K562 (cell line): ENCODE measurements around the gene PSAP. TPM values are rescaled to one million over a fixed set of nuclear protein-coding genes. Genes with fewer than 3 reads are reported as not detected.

ENCODE experiments used
- ATAC-seq: fragments of 200-7000 bp; cut with Tn5 transposase; 3 replicates; pipeline ENCODE4 v1.9.1; 2020; ENCODE audit warnings: moderate library complexity
- BruUV-seq: library from RNA; stranded (reverse); fragments of 400-500 nt; replicated peaks from 2 replicates; lab custom pipeline; 2021; lab: Mats Ljungman, UMichigan
- CTCF ChIA-PET: fragments of 300-600 bp; formaldehyde crosslinking; extraction: SDS; loops from one replicate; lab custom pipeline; 2021; ENCODE audit warnings: low intra/inter-chr PET ratio; lab: Yijun Ruan, JAX
- POLR2A ChIA-PET: fragments of 300-600, 350-650 bp; sonication (Branson Sonifier 250); formaldehyde crosslinking; extraction: SDS; loops from one replicate; lab custom pipeline; 2021; ENCODE audit warnings: antibody characterized with exemption, inconsistent platforms; lab: Yijun Ruan, JAX
- DNase-seq, 4 experiments: peaks; one replicate each; pipeline versions ENCODE4 v3.0.0 to v3.0.0-alpha.2; 2011 to 2018; ENCODE audit warnings: low spot score in 3 of 4, mixed read lengths in 3 of 4; ENCODE audit errors: extremely low read depth in 1 of 4
- FAIRE-seq: peaks from 2 replicates; lab custom pipeline; 2011; peaks lifted over from hg19 to GRCh38; lab: Jason Lieb, UNC
- H2AFZ ChIP-seq: 2 replicates; pipeline ENCODE4 v1.6.0; 2011; ENCODE audit warnings: low read depth, low read length, control low read depth, inconsistent platforms
- H3K27ac ChIP-seq: fragments of 200-600 bp; 3 replicates; pipeline ENCODE4 v1.8.0; 2011; ENCODE audit warnings: low read depth, mild to moderate bottlenecking, control low read depth, inconsistent platforms, low read length, moderate library complexity, mixed read lengths; ENCODE audit errors: extremely low read depth
- H3K27me3 ChIP-seq, 2 experiments: fragments of 300-600 bp in 1 of 2; 2 replicates in 1 of 2; 3 replicates in 1 of 2; pipeline versions ENCODE4 v1.6.0 to v1.8.0; 2011; ENCODE audit warnings: inconsistent platforms in 2 of 2, low read length in 2 of 2, mild to moderate bottlenecking in 1 of 2, mixed read lengths in 1 of 2, moderate library complexity in 1 of 2; ENCODE audit not compliant: control insufficient read depth in 2 of 2, insufficient read depth in 2 of 2
- H3K36me3 ChIP-seq: fragments of 300-600 bp; 3 replicates; pipeline ENCODE4 v1.8.0; 2011; ENCODE audit warnings: mild to moderate bottlenecking, low read length, inconsistent platforms; ENCODE audit not compliant: control insufficient read depth, insufficient read depth
- H3K4me1 ChIP-seq, 2 experiments: fragments of 200-600 bp in 1 of 2; replicated peaks in 1 of 2; 2 replicates in 1 of 2; 3 replicates in 1 of 2; pipeline versions ENCODE4 v1.5.1 to v1.8.0; 2011; ENCODE audit warnings: inconsistent platforms in 2 of 2, low read length in 2 of 2, mild to moderate bottlenecking in 1 of 2, mixed read lengths in 1 of 2, moderate library complexity in 1 of 2; ENCODE audit not compliant: control insufficient read depth in 2 of 2, insufficient read depth in 2 of 2
- H3K4me2 ChIP-seq: 2 replicates; pipeline ENCODE4 v1.6.1; 2011; ENCODE audit warnings: low read length, control low read depth, inconsistent platforms, mixed read lengths; ENCODE audit not compliant: insufficient read depth
- H3K4me3 ChIP-seq: fragments of 200-600 bp; sonication (generic), shearing (Covaris generic); 2 replicates; pipeline ENCODE4 v1.5.1; 2016; ENCODE audit warnings: control low read depth, inconsistent platforms
- H3K79me2 ChIP-seq: fragments of 200-600 bp; 3 replicates; pipeline ENCODE4 v1.8.0; 2011; ENCODE audit warnings: low read length, inconsistent platforms; ENCODE audit not compliant: control insufficient read depth, insufficient read depth
- H3K9ac ChIP-seq, 2 experiments: 2 replicates each; pipeline versions ENCODE4 v1.6.0 to v1.6.1; 2011; ENCODE audit warnings: low read depth in 2 of 2, low read length in 2 of 2, control low read depth in 1 of 2, inconsistent platforms in 1 of 2, mild to moderate bottlenecking in 1 of 2, mixed read lengths in 1 of 2; ENCODE audit not compliant: insufficient read depth in 1 of 2
- H3K9me1 ChIP-seq: one replicate; pipeline ENCODE4 v1.6.0; 2011; ENCODE audit warnings: inconsistent platforms, mild to moderate bottlenecking, low read length, moderate library complexity; ENCODE audit not compliant: control insufficient read depth, insufficient read depth
- H3K9me3 ChIP-seq: replicated peaks from 2 replicates; pipeline ENCODE4 v1.5.1; 2011; ENCODE audit warnings: low read depth, low read length, inconsistent platforms; ENCODE audit not compliant: control insufficient read depth, insufficient read depth
- H4K20me1 ChIP-seq: replicated peaks from 2 replicates; pipeline ENCODE4 v1.6.1; 2011; ENCODE audit warnings: low read length, inconsistent platforms, mixed read lengths; ENCODE audit not compliant: control insufficient read depth, insufficient read depth
- ID3 ChIP-seq, 2 experiments: fragments of 250-450 bp in 1 of 2; fragments of 450-650 bp in 1 of 2; sonication (Bioruptor Pico) in 1 of 2; IDR thresholded peaks; 2 replicates each; pipeline versions ENCODE4 v1.6.1 to v1.8.0; 2016 to 2021; ENCODE audit warnings: mild to moderate bottlenecking in 2 of 2, moderate library complexity in 2 of 2, missing compliant biosample characterization in 1 of 2, missing genetic modification characterization in 1 of 2
- NFRKB ChIP-seq: fragments of 450-650 bp; IDR thresholded peaks from 2 replicates; pipeline ENCODE4 v1.6.1; 2016; ENCODE audit warnings: low read depth
- POLR3G ChIP-seq: IDR thresholded peaks from 2 replicates; pipeline ENCODE4 v1.6.1; 2011; ENCODE audit not compliant: insufficient read length, insufficient replicate concordance; ENCODE audit errors: extremely low read depth
- RBFOX2 ChIP-seq: fragments of 200-400 bp; formaldehyde crosslinking; IDR thresholded peaks from 2 replicates; pipeline ENCODE4 v1.6.1; 2017; ENCODE audit warnings: low read depth, mild to moderate bottlenecking, low read length, moderate library complexity
- ZNF639 ChIP-seq, 2 experiments: fragments of 200-800 bp in 1 of 2; sonication (Bioruptor generic) in 1 of 2; sonication (generic) in 1 of 2; formaldehyde crosslinking in 1 of 2; IDR thresholded peaks in 1 of 2; conservative IDR thresholded peaks in 1 of 2; 2 replicates each; pipeline versions ENCODE4 v1.5.0 to v1.6.1; 2016 to 2020; ENCODE audit warnings: missing compliant biosample characterization in 1 of 2, missing genetic modification characterization in 1 of 2, missing genetic modification reagents in 1 of 2
- WGBS: fragments of 100-300 bp; shearing (Covaris generic); methylation state at CpG from one replicate; pipeline ENCODE4 v1.1.6; 2016; ENCODE audit warnings: low coverage, mixed read lengths; ENCODE audit not compliant: insufficient coverage; ENCODE audit errors: missing lambda C conversion rate; 5-methylcytosine and 5-hydroxymethylcytosine counted together
- in situ Hi-C: fragments of 300-500 bp; cut with MboI; formaldehyde crosslinking; loops from 4 replicates; pipeline ENCODE4 v1.15.0; 2018; ENCODE audit warnings: inconsistent platforms, mixed read lengths
- intact Hi-C: fragments of 100-400 bp; cut with micrococcal nuclease; formaldehyde crosslinking; loops from 2 replicates; pipeline ENCODE4 v1.14.2; 2022
- polyA plus RNA-seq, 8 experiments: library from polyadenylated mRNA; depleted of rRNA in 4 of 8; stranded (reverse) in 5 of 8; unstranded in 3 of 8; fragments of >200 nt; fragmentation: Nextera tagmentation in 2 of 8; fragmentation: Illumina TruSeq in 1 of 8; extraction: Ambion mirVana in 2 of 8; extraction: Trizol in 1 of 8; gene quantifications; 2 replicates each; pipeline versions ENCODE4 v1.2.1 to v1.2.3, GENCODE V29; 2011 to 2014; ENCODE audit warnings: inconsistent platforms in 1 of 8, missing spikeins in 1 of 8
- total RNA-seq, 7 experiments: library from RNA; depleted of rRNA in 6 of 7; stranded (reverse); fragments of >200 nt in 6 of 7; fragmentation: Illumina TruSeq in 2 of 7; extraction: Trizol in 2 of 7; gene quantifications; 2 replicates each; pipeline versions ENCODE4 v1.2.1 to v1.2.3, GENCODE V29; 2011 to 2021; ENCODE audit warnings: low replicate concordance in 1 of 7
- TF ChIP-seq, protein P1 (sequence below): fragments of 450-650 bp; IDR thresholded peaks from 2 replicates; pipeline ENCODE4 v1.6.1; 2018; ENCODE audit not compliant: partially characterized antibody

Gene PSAP
- total and polyA plus RNA-seq, 9 of the 15 experiments (the other 6 are each of a cell fraction or from before 2014, with no cell fraction given): 245 to 700 (median 429) TPM

- TF ChIP-seq POLR3G (no peak), RBFOX2 (peak; percentile 55; the same call in 1 of the 2 replicates), ID3 (CRISPR knock-in tag; IDR thresholded peaks at IDR 0.05) (no peak), ID3 (tag; IDR thresholded peaks at IDR 0.05) (0 out of 2 replicates have a peak, but pooled peaks have one; percentile 9), NFRKB (peak; percentile 67; the same call in 1 of the 2 replicates), ZNF639 (CRISPR knock-in tag; conservative IDR thresholded peaks at IDR 0.05 in 1 of 2, IDR thresholded peaks at IDR 0.05 in 1 of 2) (no peak)
- TF ChIP-seq, protein P1, sequence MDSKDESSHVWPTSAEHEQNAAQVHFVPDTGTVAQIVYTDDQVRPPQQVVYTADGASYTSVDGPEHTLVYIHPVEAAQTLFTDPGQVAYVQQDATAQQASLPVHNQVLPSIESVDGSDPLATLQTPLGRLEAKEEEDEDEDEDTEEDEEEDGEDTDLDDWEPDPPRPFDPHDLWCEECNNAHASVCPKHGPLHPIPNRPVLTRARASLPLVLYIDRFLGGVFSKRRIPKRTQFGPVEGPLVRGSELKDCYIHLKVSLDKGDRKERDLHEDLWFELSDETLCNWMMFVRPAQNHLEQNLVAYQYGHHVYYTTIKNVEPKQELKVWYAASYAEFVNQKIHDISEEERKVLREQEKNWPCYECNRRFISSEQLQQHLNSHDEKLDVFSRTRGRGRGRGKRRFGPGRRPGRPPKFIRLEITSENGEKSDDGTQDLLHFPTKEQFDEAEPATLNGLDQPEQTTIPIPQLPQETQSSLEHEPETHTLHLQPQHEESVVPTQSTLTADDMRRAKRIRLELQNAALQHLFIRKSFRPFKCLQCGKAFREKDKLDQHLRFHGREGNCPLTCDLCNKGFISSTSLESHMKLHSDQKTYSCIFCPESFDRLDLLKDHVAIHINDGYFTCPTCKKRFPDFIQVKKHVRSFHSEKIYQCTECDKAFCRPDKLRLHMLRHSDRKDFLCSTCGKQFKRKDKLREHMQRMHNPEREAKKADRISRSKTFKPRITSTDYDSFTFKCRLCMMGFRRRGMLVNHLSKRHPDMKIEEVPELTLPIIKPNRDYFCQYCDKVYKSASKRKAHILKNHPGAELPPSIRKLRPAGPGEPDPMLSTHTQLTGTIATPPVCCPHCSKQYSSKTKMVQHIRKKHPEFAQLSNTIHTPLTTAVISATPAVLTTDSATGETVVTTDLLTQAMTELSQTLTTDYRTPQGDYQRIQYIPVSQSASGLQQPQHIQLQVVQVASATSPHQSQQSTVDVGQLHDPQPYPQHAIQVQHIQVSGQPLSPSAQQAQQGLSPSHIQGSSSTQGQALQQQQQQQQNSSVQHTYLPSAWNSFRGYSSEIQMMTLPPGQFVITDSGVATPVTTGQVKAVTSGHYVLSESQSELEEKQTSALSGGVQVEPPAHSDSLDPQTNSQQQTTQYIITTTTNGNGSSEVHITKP: peak; percentile 31
- FAIRE-seq (no peak), ATAC-seq (no peak), DNase-seq (no peak)
- Histone ChIP-seq H3K36me3 (no peaks in the 10 kb centered on the region), H3K27me3 (peaks cover 4 to 5% of the 10 kb centered on the region in 2 experiments; a peak in 3 of 5 replicates), H3K79me2 (no peaks in the 10 kb centered on the region), H3K4me1 (peaks cover 22 to 30% of the 10 kb centered on the region in 2 experiments), H3K9me1 (peaks cover 8% of the 10 kb centered on the region), H2AFZ (peak overlapping the region; percentile 80), H3K27ac (peak overlapping the region; percentile 67; the same call in 2 of the 3 replicates), H3K9me3 (no peaks in the 10 kb centered on the region), H3K4me2 (peak overlapping the region; percentile 64; the same call in 1 of the 2 replicates), H3K9ac (peak overlapping the region; percentile 3 to 13; a peak in 2 of 4 replicates), H4K20me1 (no peaks in the 10 kb centered on the region), H3K4me3 (no peak overlapping the region)
- no TSS peak for BruUV-seq
- in situ Hi-C loops (no loop called here), intact Hi-C loops (no loop called here)
- ChIA-PET CTCF (no interaction called here), POLR2A (interaction anchor here (0.6 to 0.8 kb wide), 2 partner anchors 31 to 167 kb away, joined by 3 read pairs; no protein-coding TSS in a partner anchor)
- WGBS: 49% methylated on average over 6 of the region's 6 CpGs
These were observed 52.8 kb downstream of the PSAP start for GRCh38 chr10:71798308-71798624.
